Measurements from ENCODE around the gene DYRK1A.

The DYRK1A gene

DNA sequence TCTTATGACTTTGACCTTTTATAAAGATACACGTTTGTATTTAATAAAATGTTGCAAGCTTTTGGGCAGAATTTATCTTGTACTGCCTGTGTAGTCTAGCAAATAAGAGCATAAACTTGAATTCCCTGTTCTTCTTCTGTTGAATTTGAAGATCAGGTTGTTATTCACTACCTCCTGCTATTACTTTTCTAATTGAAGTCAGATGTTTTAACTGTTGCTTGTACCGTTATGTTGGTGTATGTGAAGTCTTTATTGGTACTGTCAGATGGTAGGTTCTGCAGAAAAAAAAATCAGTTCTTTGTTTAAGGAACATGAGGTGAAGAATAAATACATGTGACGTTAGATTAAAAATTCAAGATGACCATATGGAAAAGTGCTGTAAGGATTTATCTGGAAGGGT lies 69.1 kb downstream of the DYRK1A start:
- H3K23ac ChIP-seq (ENCODE audit: low read depth, low read length, poor library complexity): no peak overlapping the region
- H3K14ac ChIP-seq (ENCODE audit: low read length): no peak overlapping the region
- H2BK120ac ChIP-seq (ENCODE audit: low read depth, low read length): no peak overlapping the region
- peaks cover 3% of the 10 kb centered on the region for H3K79me1 ChIP-seq (ENCODE audit: low read depth, low read length)
- no peak overlapping the region for H2AK5ac ChIP-seq (ENCODE audit: low read depth, low read length)
- no peak overlapping the region for H3K9ac ChIP-seq (ENCODE audit: low read depth, low read length, poor library complexity)
- DNase-seq (ENCODE audit: low spot score): no peak
- H2BK12ac ChIP-seq (ENCODE audit: low read length): no peak overlapping the region
- peaks cover 3 to 7% of the 10 kb centered on the region in 2 donors for H3K4me1 ChIP-seq (ENCODE audit: control insufficient read depth in 2 of 2, insufficient read depth in 1 of 2, low read depth in 1 of 2, low read length in 2 of 2)
- H3K27ac ChIP-seq (replicated peaks; ENCODE audit: low read length): no peak overlapping the region
- no peak overlapping the region for H2AFZ ChIP-seq (ENCODE audit: low read length)
- no peak overlapping the region for H3K4ac ChIP-seq (ENCODE audit: low read length)
- H3K36me3 ChIP-seq (replicated peaks in 1 of 2; ENCODE audit: control insufficient read depth in 2 of 2, insufficient read depth in 2 of 2, low read length in 2 of 2): peaks cover 1 to 33% of the 10 kb centered on the region in 2 donors
- H3K27me3 ChIP-seq (ENCODE audit: control insufficient read depth in 3 of 3, insufficient read depth in 3 of 3, low read depth in 1 of 3, low read length in 3 of 3): no peaks in the 10 kb centered on the region
- WGBS, 2 donors (ENCODE audit: extremely low coverage in 2 of 2, insufficient read length in 2 of 2, insufficient replicate concordance in 1 of 2): no CpG with 5 or more reads among the region's 3 CpGs
- no peak overlapping the region for H2BK15ac ChIP-seq (ENCODE audit: low read length)
- no peak overlapping the region for H3K18ac ChIP-seq (ENCODE audit: low read length)
- no peak overlapping the region for H4K91ac ChIP-seq (ENCODE audit: low read depth, low read length, poor library complexity)
- H3K4me3 ChIP-seq (ENCODE audit: low read length in 2 of 2): no peak overlapping the region
- H3K9me3 ChIP-seq (replicated peaks in 1 of 2; ENCODE audit: control insufficient read depth in 2 of 2, insufficient read depth in 1 of 2, low read depth in 1 of 2, low read length in 2 of 2): peaks cover 0 to 23% of the 10 kb centered on the region in 2 donors
- H4K8ac ChIP-seq (ENCODE audit: low read depth, low read length): no peak overlapping the region
- no peak overlapping the region for H2BK5ac ChIP-seq (ENCODE audit: low read length)
- H3K4me2 ChIP-seq (ENCODE audit: insufficient read depth, low read length, poor library complexity, severe bottlenecking): no peak overlapping the region

DNA sequence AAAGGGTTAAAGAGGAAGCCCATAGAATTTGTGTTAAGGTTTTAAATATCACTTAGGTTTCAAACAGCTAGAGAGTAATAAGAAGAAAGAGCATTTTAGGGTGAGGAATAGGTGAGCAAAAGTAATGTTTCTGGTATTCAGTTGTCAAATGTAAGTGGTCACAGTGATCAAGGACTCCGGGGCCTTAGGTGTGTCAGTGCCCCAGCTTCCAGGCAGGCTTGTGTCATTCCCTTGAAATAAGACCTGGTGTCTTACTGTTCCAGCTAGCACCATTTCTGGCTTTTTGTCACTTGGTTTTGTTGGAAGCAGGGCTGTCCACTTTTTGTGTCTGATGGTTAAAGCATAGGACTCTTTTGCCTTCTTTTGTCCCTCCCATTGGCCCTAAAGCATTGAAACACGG lies 69.6 kb downstream of the DYRK1A start:
- Histone ChIP-seq H2BK12ac (ENCODE audit: low read length) (no peak overlapping the region), H3K9me3 (replicated peaks in 1 of 2; ENCODE audit: control insufficient read depth in 2 of 2, insufficient read depth in 1 of 2, low read depth in 1 of 2, low read length in 2 of 2) (peaks cover 0 to 28% of the 10 kb centered on the region in 2 donors), H2AFZ (ENCODE audit: low read length) (no peak overlapping the region), H4K8ac (ENCODE audit: low read depth, low read length) (no peak overlapping the region), H2BK120ac (ENCODE audit: low read depth, low read length) (no peak overlapping the region), H3K18ac (ENCODE audit: low read length) (no peak overlapping the region), H3K4ac (ENCODE audit: low read length) (no peak overlapping the region), H3K27me3 (ENCODE audit: control insufficient read depth in 3 of 3, insufficient read depth in 3 of 3, low read depth in 1 of 3, low read length in 3 of 3) (no peaks in the 10 kb centered on the region), H3K79me1 (ENCODE audit: low read depth, low read length) (peaks cover 3% of the 10 kb centered on the region), H3K27ac (replicated peaks; ENCODE audit: low read length) (no peak overlapping the region), H3K4me2 (ENCODE audit: insufficient read depth, low read length, poor library complexity, severe bottlenecking) (no peak overlapping the region), H3K9ac (ENCODE audit: low read depth, low read length, poor library complexity) (no peak overlapping the region), H3K4me1 (ENCODE audit: control insufficient read depth in 2 of 2, insufficient read depth in 1 of 2, low read depth in 1 of 2, low read length in 2 of 2) (peaks cover 3 to 7% of the 10 kb centered on the region in 2 donors), H3K23ac (ENCODE audit: low read depth, low read length, poor library complexity) (no peak overlapping the region), H3K4me3 (ENCODE audit: low read length in 2 of 2) (no peak overlapping the region), H2BK5ac (ENCODE audit: low read length) (no peak overlapping the region), H2BK15ac (ENCODE audit: low read length) (no peak overlapping the region), H3K14ac (ENCODE audit: low read length) (no peak overlapping the region), H2AK5ac (ENCODE audit: low read depth, low read length) (no peak overlapping the region), H4K91ac (ENCODE audit: low read depth, low read length, poor library complexity) (no peak overlapping the region), H3K36me3 (replicated peaks in 1 of 2; ENCODE audit: control insufficient read depth in 2 of 2, insufficient read depth in 2 of 2, low read length in 2 of 2) (peaks cover 1 to 31% of the 10 kb centered on the region in 2 donors)
- no CpG with 5 or more reads among the region's 2 CpGs for WGBS, 2 donors (ENCODE audit: extremely low coverage in 2 of 2, insufficient read length in 2 of 2, insufficient replicate concordance in 1 of 2)
- DNase-seq (ENCODE audit: low spot score): no peak

DNA sequence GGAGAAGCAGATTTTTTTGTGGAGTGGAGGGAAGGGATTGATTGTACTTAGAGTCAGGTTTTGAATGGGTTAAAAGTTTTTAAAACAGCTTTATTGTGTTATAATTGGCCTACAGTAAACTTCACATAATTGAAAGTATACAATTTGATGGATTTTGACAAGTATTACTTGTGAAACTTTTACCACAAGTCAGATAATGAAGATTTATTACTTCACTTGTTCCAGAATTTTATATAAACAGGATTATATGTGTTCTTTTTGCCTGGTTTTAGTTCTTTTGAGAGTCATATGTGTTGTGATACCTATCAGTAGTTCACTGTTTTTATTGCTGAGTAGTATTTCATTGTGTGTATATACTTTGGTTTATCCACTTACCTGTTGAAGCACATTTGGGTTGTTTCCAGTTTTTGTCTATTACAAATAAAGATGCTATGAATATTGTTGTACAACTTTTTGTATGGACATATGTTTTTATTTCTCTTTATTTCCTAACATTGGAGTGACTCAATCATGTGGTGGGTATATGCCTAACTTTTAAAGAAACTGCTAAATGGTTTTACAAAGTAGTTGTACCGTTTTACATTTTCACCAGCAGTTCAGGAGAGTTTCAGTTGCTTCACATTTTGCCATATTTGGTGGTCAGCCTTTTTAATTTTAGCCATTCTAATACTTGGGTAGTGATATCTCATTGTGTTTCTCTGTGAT lies 71.0 kb downstream of the DYRK1A start:
- Histone ChIP-seq H3K14ac (ENCODE audit: low read length) (no peak overlapping the region), H3K9ac (ENCODE audit: low read depth, low read length, poor library complexity) (no peak overlapping the region), H2AFZ (ENCODE audit: low read length) (no peak overlapping the region), H3K27me3 (ENCODE audit: control insufficient read depth in 3 of 3, insufficient read depth in 3 of 3, low read depth in 1 of 3, low read length in 3 of 3) (no peaks in the 10 kb centered on the region), H2BK120ac (ENCODE audit: low read depth, low read length) (no peak overlapping the region), H2BK15ac (ENCODE audit: low read length) (no peak overlapping the region), H3K27ac (replicated peaks; ENCODE audit: low read length) (no peak overlapping the region), H3K4me2 (ENCODE audit: insufficient read depth, low read length, poor library complexity, severe bottlenecking) (no peak overlapping the region), H3K4me3 (ENCODE audit: low read length in 2 of 2) (no peak overlapping the region), H3K18ac (ENCODE audit: low read length) (no peak overlapping the region), H2BK5ac (ENCODE audit: low read length) (no peak overlapping the region), H2BK12ac (ENCODE audit: low read length) (no peak overlapping the region), H2AK5ac (ENCODE audit: low read depth, low read length) (no peak overlapping the region), H3K36me3 (replicated peaks in 1 of 2; ENCODE audit: control insufficient read depth in 2 of 2, insufficient read depth in 2 of 2, low read length in 2 of 2) (peaks cover 0 to 26% of the 10 kb centered on the region in 2 donors), H3K23ac (ENCODE audit: low read depth, low read length, poor library complexity) (no peak overlapping the region), H4K91ac (ENCODE audit: low read depth, low read length, poor library complexity) (no peak overlapping the region), H3K79me1 (ENCODE audit: low read depth, low read length) (peaks cover 3% of the 10 kb centered on the region), H3K4ac (ENCODE audit: low read length) (no peak overlapping the region), H4K8ac (ENCODE audit: low read depth, low read length) (no peak overlapping the region), H3K4me1 (ENCODE audit: control insufficient read depth in 2 of 2, insufficient read depth in 1 of 2, low read depth in 1 of 2, low read length in 2 of 2) (peaks cover 3 to 7% of the 10 kb centered on the region in 2 donors), H3K9me3 (replicated peaks in 1 of 2; ENCODE audit: control insufficient read depth in 2 of 2, insufficient read depth in 1 of 2, low read depth in 1 of 2, low read length in 2 of 2) (peaks cover 0 to 38% of the 10 kb centered on the region in 2 donors)
- no CpG with 5 or more reads among the region's 1 CpG for WGBS, 2 donors (ENCODE audit: extremely low coverage in 2 of 2, insufficient read length in 2 of 2, insufficient replicate concordance in 1 of 2)
- DNase-seq (ENCODE audit: low spot score): no peak

DNA sequence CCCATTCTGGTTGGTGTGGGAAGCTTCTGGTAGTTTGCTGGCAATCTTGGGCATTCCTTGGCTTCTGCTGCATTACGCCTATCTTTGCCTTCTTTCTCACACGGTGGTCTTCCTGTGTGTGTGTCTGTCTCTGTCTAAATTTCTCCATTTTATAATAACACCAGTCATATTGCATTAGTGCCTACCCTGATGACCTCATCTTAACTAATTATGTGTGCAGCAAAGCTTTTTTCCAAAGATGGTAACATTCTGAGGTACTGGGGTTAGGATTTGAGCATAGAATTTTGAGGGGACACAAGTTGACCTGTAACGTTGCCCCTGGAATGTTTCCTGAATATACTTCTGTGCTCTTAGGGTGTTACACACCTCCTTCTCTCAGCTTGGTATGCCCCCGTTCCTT lies 77.1 kb downstream of the DYRK1A start:
- Histone ChIP-seq H3K18ac (ENCODE audit: low read length) (no peak overlapping the region), H2BK120ac (ENCODE audit: low read depth, low read length) (no peak overlapping the region), H3K4me1 (ENCODE audit: control insufficient read depth in 2 of 2, insufficient read depth in 1 of 2, low read depth in 1 of 2, low read length in 2 of 2) (peaks cover 15 to 24% of the 10 kb centered on the region in 2 donors), H3K4ac (ENCODE audit: low read length) (no peak overlapping the region), H3K27ac (replicated peaks; ENCODE audit: low read length) (no peak overlapping the region), H3K4me2 (ENCODE audit: insufficient read depth, low read length, poor library complexity, severe bottlenecking) (no peak overlapping the region), H2AK5ac (ENCODE audit: low read depth, low read length) (no peak overlapping the region), H2BK12ac (ENCODE audit: low read length) (no peak overlapping the region), H3K9me3 (replicated peaks in 1 of 2; ENCODE audit: control insufficient read depth in 2 of 2, insufficient read depth in 1 of 2, low read depth in 1 of 2, low read length in 2 of 2) (peaks cover 0 to 33% of the 10 kb centered on the region in 2 donors), H2AFZ (ENCODE audit: low read length) (no peak overlapping the region), H3K27me3 (ENCODE audit: control insufficient read depth in 3 of 3, insufficient read depth in 3 of 3, low read depth in 1 of 3, low read length in 3 of 3) (no peaks in the 10 kb centered on the region), H3K14ac (ENCODE audit: low read length) (no peak overlapping the region), H3K4me3 (ENCODE audit: low read length in 2 of 2) (no peak overlapping the region), H2BK5ac (ENCODE audit: low read length) (no peak overlapping the region), H3K79me1 (ENCODE audit: low read depth, low read length) (peaks cover 3% of the 10 kb centered on the region), H3K36me3 (replicated peaks in 1 of 2; ENCODE audit: control insufficient read depth in 2 of 2, insufficient read depth in 2 of 2, low read length in 2 of 2) (peaks cover 0 to 33% of the 10 kb centered on the region in 2 donors), H4K8ac (ENCODE audit: low read depth, low read length) (no peak overlapping the region), H3K9ac (ENCODE audit: low read depth, low read length, poor library complexity) (no peak overlapping the region), H3K23ac (ENCODE audit: low read depth, low read length, poor library complexity) (no peak overlapping the region), H2BK15ac (ENCODE audit: low read length) (no peak overlapping the region), H4K91ac (ENCODE audit: low read depth, low read length, poor library complexity) (no peak overlapping the region)
- WGBS, 2 donors (ENCODE audit: extremely low coverage in 2 of 2, insufficient read length in 2 of 2, insufficient replicate concordance in 1 of 2): no CpG with 5 or more reads among the region's 4 CpGs
- DNase-seq (ENCODE audit: low spot score): no peak

All from neuronal stem cell (in vitro differentiated cells).